PC-9 (cell line): ENCODE results near the gene STARD7. TPM values are rescaled to one million over a fixed set of nuclear protein-coding genes. Genes with fewer than 3 reads are reported as not detected.

Experiments used
- BruUV-seq: library from RNA; stranded (reverse); fragments of 400-500 nt; replicated peaks from 2 replicates; lab custom pipeline; 2021; lab: Mats Ljungman, UMichigan
- CTCF ChIA-PET: fragments of 300-600 bp; sonication (Branson Sonifier 250); formaldehyde crosslinking; loops from one replicate; lab custom pipeline; 2022; ENCODE audit warnings: antibody characterized with exemption; lab: Charles Lee
- POLR2A ChIA-PET: fragments of 300-600 bp; sonication (Branson Sonifier 250); formaldehyde crosslinking; loops from one replicate; lab custom pipeline; 2022; ENCODE audit warnings: antibody characterized with exemption; ENCODE audit not compliant: unreplicated experiment; lab: Charles Lee
- DNase-seq, 2 experiments: peaks; one replicate each; pipeline versions ENCODE4 v3.0.0 to v3.0.0-alpha.2; 2015 to 2022; ENCODE audit warnings: mixed read lengths in 1 of 2
- H2AFZ ChIP-seq: fragments of 200-600 bp; sonication (generic); 2 replicates; pipeline ENCODE4 v1.8.1; 2017; ENCODE audit warnings: antibody characterized with exemption
- H3F3A ChIP-seq: fragments of 200-600 bp; sonication (generic); 2 replicates; pipeline ENCODE4 v1.8.1; 2017; ENCODE audit warnings: antibody characterized with exemption, mild to moderate bottlenecking, low read depth; ENCODE audit not compliant: insufficient read depth
- H3K27ac ChIP-seq: fragments of 200-600 bp; sonication (generic); 2 replicates; pipeline ENCODE4 v1.6.1; 2016; ENCODE audit warnings: mixed run types
- H3K27me3 ChIP-seq: fragments of 200-600 bp; sonication (generic); 2 replicates; pipeline ENCODE4 v1.6.1; 2016; ENCODE audit warnings: low read depth, mixed run types; ENCODE audit not compliant: insufficient read depth
- H3K36me3 ChIP-seq: fragments of 200-600 bp; sonication (generic); 2 replicates; pipeline ENCODE4 v1.6.1; 2016; ENCODE audit warnings: low read depth, mixed run types
- H3K4me1 ChIP-seq: fragments of 200-600 bp; sonication (generic); replicated peaks from 2 replicates; pipeline ENCODE4 v1.6.1; 2016; ENCODE audit warnings: mixed run types; ENCODE audit not compliant: insufficient read depth
- H3K4me2 ChIP-seq: fragments of 200-600 bp; sonication (generic); 2 replicates; pipeline ENCODE4 v1.6.1; 2017; ENCODE audit warnings: mixed run types
- H3K4me3 ChIP-seq: fragments of 200-600 bp; sonication (generic); 2 replicates; pipeline ENCODE4 v1.6.1; 2016; ENCODE audit warnings: mixed run types
- H3K79me2 ChIP-seq: fragments of 200-600 bp; sonication (generic); 2 replicates; pipeline ENCODE4 v1.6.1; 2017; ENCODE audit warnings: low read depth, mixed run types
- H3K9me2 ChIP-seq: fragments of 200-600 bp; sonication (generic); 2 replicates; pipeline ENCODE4 v1.8.1; 2017; ENCODE audit warnings: mild to moderate bottlenecking; ENCODE audit not compliant: insufficient read depth
- H3K9me3 ChIP-seq: fragments of 200-600 bp; sonication (generic); 2 replicates; pipeline ENCODE4 v1.8.1; 2016; ENCODE audit warnings: low read depth; ENCODE audit not compliant: insufficient read depth
- H4K20me1 ChIP-seq: fragments of 200-600 bp; sonication (generic); 2 replicates; pipeline ENCODE4 v1.8.1; 2017; ENCODE audit not compliant: insufficient read depth
- EZH2 ChIP-seq: fragments of 200-600 bp; sonication (generic); IDR thresholded peaks from 2 replicates; pipeline ENCODE4 v1.8.0; 2017; ENCODE audit warnings: antibody characterized with exemption, low read depth
- intact Hi-C: fragments of 100-400 bp; cut with micrococcal nuclease; formaldehyde crosslinking; loops from one replicate; pipeline ENCODE4 v1.10.0; 2022; ENCODE audit not compliant: unreplicated experiment
- total RNA-seq: library from RNA; stranded (reverse); gene quantifications from 2 replicates; pipeline ENCODE4 v1.2.3, GENCODE V29; 2021
- TF ChIP-seq, protein P1 (sequence below): fragments of 200-600 bp; sonication (generic); conservative IDR thresholded peaks from 2 replicates; pipeline ENCODE4 v1.6.1; 2017; ENCODE audit warnings: mixed run types, antibody characterized with exemption, mild to moderate bottlenecking, moderate library complexity

Gene STARD7
- total RNA-seq, 1 experiment from 2014 or later: 189 TPM

DNA sequence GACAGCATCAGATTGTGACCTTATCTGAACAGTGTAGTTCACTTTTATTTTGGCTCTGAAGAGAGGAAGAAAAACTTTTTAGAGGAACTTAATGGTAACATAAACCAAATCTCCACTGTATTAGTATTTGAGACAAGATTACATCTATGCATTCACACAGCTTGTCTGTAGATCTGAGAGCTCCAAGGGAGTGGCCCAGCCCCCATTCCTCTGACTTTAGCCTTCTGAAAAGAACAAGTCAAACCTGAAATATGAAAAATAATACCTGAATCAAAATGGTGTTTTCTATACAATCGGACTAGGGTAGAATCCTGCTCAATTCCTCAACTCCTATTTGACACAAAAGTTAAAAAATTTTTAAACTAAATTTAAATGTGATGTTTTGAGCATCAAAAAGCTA lies 23.1 kb downstream of the STARD7 start:
- Histone ChIP-seq H3K9me3 (no peaks in the 10 kb centered on the region), H3K36me3 (peaks cover 22% of the 10 kb centered on the region), H4K20me1 (peaks cover 16% of the 10 kb centered on the region), H2AFZ (no peak overlapping the region), H3K4me1 (no peaks in the 10 kb centered on the region), H3K9me2 (no peaks in the 10 kb centered on the region), H3F3A (peaks cover 50% of the 10 kb centered on the region), H3K4me2 (no peak overlapping the region), H3K4me3 (no peak overlapping the region), H3K79me2 (no peaks in the 10 kb centered on the region; the same call in 1 of the 2 replicates), H3K27ac (no peak overlapping the region), H3K27me3 (no peaks in the 10 kb centered on the region)
- TF ChIP-seq EZH2: no peak
- TF ChIP-seq, protein P1, sequence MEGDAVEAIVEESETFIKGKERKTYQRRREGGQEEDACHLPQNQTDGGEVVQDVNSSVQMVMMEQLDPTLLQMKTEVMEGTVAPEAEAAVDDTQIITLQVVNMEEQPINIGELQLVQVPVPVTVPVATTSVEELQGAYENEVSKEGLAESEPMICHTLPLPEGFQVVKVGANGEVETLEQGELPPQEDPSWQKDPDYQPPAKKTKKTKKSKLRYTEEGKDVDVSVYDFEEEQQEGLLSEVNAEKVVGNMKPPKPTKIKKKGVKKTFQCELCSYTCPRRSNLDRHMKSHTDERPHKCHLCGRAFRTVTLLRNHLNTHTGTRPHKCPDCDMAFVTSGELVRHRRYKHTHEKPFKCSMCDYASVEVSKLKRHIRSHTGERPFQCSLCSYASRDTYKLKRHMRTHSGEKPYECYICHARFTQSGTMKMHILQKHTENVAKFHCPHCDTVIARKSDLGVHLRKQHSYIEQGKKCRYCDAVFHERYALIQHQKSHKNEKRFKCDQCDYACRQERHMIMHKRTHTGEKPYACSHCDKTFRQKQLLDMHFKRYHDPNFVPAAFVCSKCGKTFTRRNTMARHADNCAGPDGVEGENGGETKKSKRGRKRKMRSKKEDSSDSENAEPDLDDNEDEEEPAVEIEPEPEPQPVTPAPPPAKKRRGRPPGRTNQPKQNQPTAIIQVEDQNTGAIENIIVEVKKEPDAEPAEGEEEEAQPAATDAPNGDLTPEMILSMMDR: no peak
- DNase-seq: no peak
- POLR2A ChIA-PET: interaction anchor here (0.6 kb wide), 1 partner anchor 88 kb away, joined by 4 read pairs; no protein-coding TSS in a partner anchor
- CTCF ChIA-PET: interaction anchor here (1.0 kb wide), 1 partner anchor 22 kb away, joined by 3 read pairs; no protein-coding TSS in a partner anchor
- BruUV-seq: no TSS peak
- intact Hi-C loops: no loop called here

DNA sequence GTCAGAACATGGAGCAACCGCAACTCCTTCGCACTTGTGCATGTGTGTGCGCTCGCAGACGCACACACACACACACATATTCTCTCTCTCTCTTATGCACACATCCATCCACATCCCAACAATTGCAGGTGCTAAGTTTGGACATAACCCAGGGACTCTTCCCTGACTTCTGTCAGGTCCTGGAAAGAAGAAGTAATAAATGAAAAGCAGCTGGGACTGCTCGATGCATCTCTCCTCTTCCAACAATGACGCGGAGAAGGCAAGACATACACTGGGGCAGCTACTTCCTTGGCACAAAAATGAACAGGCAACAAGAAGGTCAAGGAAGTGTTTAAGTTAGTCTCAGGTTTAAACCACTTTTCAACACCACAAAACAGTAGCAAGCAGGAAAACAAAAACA lies 23.6 kb downstream of the STARD7 start:
- Histone ChIP-seq H3K36me3 (peaks cover 20% of the 10 kb centered on the region), H3K4me1 (no peaks in the 10 kb centered on the region), H3K4me2 (no peak overlapping the region), H3K27me3 (no peaks in the 10 kb centered on the region), H4K20me1 (peaks cover 16% of the 10 kb centered on the region), H3K9me2 (no peaks in the 10 kb centered on the region), H3K27ac (no peak overlapping the region), H2AFZ (no peak overlapping the region), H3K4me3 (no peak overlapping the region), H3F3A (peaks cover 50% of the 10 kb centered on the region), H3K79me2 (no peaks in the 10 kb centered on the region; the same call in 1 of the 2 replicates), H3K9me3 (no peaks in the 10 kb centered on the region)
- CTCF ChIA-PET: interaction anchor here (1.0 kb wide), 1 partner anchor 23 kb away, joined by 3 read pairs; no protein-coding TSS in a partner anchor
- BruUV-seq: no TSS peak
- intact Hi-C loops: no loop called here
- TF ChIP-seq, protein P1: no peak
- TF ChIP-seq EZH2: no peak
- no peak for DNase-seq
- POLR2A ChIA-PET: no interaction called here

GRCh38 chr2:96184188-96184587 lies 24.4 kb downstream of the STARD7 start:
- no peak for DNase-seq
- Histone ChIP-seq H3K27me3 (no peaks in the 10 kb centered on the region), H3K79me2 (no peaks in the 10 kb centered on the region; the same call in 1 of the 2 replicates), H3K4me3 (no peak overlapping the region), H3K36me3 (peaks cover 20% of the 10 kb centered on the region), H3K4me2 (no peak overlapping the region), H2AFZ (no peak overlapping the region), H4K20me1 (peaks cover 16% of the 10 kb centered on the region), H3K9me3 (no peaks in the 10 kb centered on the region), H3K9me2 (no peaks in the 10 kb centered on the region), H3K27ac (no peak overlapping the region), H3K4me1 (no peaks in the 10 kb centered on the region), H3F3A (peaks cover 50% of the 10 kb centered on the region)
- ChIA-PET CTCF (no interaction called here), POLR2A (no interaction called here)
- no peak for TF ChIP-seq EZH2
- TF ChIP-seq, protein P1: no peak
- BruUV-seq: no TSS peak
- intact Hi-C loops: no loop called here
